Measurements from ENCODE around the gene INSR. TPM values are rescaled to one million over a fixed set of nuclear protein-coding genes. Genes with fewer than 3 reads are reported as not detected.

The INSR gene
- total and polyA plus RNA-seq, 2 experiments from 2014 or later, result 19.2 to 52.1 TPM

DNA sequence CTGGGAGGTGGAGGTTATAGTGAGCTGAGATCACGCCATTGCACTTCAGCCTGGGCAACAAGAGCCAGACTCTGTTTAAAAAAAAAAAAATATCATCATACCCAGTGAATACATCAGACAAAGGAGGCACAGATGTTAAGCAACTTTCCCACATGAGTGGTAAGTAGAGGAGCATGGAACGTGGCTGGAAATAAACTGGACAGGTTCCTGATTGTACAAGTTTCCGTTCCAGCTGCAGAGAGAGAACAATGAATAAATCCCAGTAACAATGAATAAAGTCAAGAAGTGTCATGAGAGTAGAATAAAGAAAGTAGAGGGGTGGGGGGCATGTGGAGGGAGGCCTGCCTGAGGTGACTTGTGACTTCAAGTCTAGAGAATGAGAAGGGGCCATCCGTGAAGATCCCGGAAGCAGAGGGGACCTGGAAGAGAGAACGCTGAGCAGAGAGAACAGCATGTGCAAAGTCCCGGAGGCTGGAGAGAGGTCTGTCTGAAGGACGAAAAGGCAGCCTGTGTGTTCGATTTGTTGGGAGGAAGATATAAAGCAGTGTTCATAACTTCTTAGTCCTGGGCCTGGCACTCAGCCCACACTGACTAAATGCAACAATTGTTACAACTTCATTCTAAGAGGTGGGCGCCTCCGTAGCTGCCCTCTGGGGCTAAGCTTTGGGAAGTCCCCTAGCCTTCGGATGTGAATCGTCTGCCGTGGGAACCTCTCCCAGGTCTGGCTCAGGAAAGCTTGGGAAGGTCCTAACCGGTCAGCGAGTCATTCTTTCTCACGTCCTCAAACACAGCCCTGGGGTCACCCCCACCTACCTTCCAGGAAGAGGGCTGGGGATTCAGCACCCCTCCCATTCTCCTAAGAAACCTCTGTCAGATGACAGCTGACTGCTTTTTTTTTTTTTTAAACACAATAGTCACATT lies 39.2 kb upstream of the INSR start:
- Histone ChIP-seq H3K4me1 (ENCODE audit: insufficient read depth) (no peaks in the 10 kb centered on the region), H4K20me1 (replicated peaks; ENCODE audit: insufficient read depth) (no peaks in the 10 kb centered on the region), H3K9me2 (ENCODE audit: insufficient read depth) (no peaks in the 10 kb centered on the region; the same call in none of the 2 replicates), H3F3A (replicated peaks; ENCODE audit: low read depth) (no peaks in the 10 kb centered on the region), H3K4me2 (no peak overlapping the region), H3K36me3 (ENCODE audit: insufficient read depth) (no peaks in the 10 kb centered on the region), H3K27ac (ENCODE audit: low read depth) (no peak overlapping the region), H3K27me3 (ENCODE audit: insufficient read depth) (no peaks in the 10 kb centered on the region), H2AFZ (no peak overlapping the region), H3K4me3 (no peak overlapping the region), H3K79me2 (replicated peaks; ENCODE audit: insufficient read depth) (no peaks in the 10 kb centered on the region)
- Mint-ChIP-seq H3K9me3 (peaks cover 6% of the 10 kb centered on the region; the same call in 2 of the 3 replicates), H3K4me1 (no peaks in the 10 kb centered on the region), H3K36me3 (ENCODE audit: low read depth) (no peaks in the 10 kb centered on the region), H3K27me3 (ENCODE audit: insufficient read depth, low read depth, poor library complexity) (peaks cover 10% of the 10 kb centered on the region), H3K27ac (no peak overlapping the region), H3K4me3 (no peak overlapping the region)
- TF ChIP-seq, protein P1, sequence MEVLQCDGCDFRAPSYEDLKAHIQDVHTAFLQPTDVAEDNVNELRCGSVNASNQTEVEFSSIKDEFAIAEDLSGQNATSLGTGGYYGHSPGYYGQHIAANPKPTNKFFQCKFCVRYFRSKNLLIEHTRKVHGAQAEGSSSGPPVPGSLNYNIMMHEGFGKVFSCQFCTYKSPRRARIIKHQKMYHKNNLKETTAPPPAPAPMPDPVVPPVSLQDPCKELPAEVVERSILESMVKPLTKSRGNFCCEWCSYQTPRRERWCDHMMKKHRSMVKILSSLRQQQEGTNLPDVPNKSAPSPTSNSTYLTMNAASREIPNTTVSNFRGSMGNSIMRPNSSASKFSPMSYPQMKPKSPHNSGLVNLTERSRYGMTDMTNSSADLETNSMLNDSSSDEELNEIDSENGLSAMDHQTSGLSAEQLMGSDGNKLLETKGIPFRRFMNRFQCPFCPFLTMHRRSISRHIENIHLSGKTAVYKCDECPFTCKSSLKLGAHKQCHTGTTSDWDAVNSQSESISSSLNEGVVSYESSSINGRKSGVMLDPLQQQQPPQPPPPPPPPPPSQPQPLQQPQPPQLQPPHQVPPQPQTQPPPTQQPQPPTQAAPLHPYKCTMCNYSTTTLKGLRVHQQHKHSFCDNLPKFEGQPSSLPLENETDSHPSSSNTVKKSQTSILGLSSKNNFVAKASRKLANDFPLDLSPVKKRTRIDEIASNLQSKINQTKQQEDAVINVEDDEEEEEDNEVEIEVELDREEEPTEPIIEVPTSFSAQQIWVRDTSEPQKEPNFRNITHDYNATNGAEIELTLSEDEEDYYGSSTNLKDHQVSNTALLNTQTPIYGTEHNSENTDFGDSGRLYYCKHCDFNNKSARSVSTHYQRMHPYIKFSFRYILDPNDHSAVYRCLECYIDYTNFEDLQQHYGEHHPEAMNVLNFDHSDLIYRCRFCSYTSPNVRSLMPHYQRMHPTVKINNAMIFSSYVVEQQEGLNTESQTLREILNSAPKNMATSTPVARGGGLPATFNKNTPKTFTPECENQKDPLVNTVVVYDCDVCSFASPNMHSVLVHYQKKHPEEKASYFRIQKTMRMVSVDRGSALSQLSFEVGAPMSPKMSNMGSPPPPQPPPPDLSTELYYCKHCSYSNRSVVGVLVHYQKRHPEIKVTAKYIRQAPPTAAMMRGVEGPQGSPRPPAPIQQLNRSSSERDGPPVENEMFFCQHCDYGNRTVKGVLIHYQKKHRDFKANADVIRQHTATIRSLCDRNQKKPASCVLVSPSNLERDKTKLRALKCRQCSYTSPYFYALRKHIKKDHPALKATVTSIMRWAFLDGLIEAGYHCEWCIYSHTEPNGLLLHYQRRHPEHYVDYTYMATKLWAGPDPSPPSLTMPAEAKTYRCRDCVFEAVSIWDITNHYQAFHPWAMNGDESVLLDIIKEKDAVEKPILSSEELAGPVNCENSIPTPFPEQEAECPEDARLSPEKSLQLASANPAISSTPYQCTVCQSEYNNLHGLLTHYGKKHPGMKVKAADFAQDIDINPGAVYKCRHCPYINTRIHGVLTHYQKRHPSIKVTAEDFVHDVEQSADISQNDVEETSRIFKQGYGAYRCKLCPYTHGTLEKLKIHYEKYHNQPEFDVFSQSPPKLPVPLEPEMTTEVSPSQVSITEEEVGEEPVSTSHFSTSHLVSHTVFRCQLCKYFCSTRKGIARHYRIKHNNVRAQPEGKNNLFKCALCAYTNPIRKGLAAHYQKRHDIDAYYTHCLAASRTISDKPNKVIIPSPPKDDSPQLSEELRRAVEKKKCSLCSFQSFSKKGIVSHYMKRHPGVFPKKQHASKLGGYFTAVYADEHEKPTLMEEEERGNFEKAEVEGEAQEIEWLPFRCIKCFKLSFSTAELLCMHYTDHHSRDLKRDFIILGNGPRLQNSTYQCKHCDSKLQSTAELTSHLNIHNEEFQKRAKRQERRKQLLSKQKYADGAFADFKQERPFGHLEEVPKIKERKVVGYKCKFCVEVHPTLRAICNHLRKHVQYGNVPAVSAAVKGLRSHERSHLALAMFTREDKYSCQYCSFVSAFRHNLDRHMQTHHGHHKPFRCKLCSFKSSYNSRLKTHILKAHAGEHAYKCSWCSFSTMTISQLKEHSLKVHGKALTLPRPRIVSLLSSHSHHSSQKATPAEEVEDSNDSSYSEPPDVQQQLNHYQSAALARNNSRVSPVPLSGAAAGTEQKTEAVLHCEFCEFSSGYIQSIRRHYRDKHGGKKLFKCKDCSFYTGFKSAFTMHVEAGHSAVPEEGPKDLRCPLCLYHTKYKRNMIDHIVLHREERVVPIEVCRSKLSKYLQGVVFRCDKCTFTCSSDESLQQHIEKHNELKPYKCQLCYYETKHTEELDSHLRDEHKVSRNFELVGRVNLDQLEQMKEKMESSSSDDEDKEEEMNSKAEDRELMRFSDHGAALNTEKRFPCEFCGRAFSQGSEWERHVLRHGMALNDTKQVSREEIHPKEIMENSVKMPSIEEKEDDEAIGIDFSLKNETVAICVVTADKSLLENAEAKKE (CRISPR knock-in tag; IDR thresholded peaks at IDR 0.05), result no peak
- TF ChIP-seq, protein P2, sequence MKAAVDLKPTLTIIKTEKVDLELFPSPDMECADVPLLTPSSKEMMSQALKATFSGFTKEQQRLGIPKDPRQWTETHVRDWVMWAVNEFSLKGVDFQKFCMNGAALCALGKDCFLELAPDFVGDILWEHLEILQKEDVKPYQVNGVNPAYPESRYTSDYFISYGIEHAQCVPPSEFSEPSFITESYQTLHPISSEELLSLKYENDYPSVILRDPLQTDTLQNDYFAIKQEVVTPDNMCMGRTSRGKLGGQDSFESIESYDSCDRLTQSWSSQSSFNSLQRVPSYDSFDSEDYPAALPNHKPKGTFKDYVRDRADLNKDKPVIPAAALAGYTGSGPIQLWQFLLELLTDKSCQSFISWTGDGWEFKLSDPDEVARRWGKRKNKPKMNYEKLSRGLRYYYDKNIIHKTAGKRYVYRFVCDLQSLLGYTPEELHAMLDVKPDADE (IDR thresholded peaks at IDR 0.05), result no peak
- TF ChIP-seq EZH2 (IDR thresholded peaks at IDR 0.05; ENCODE audit: low read depth, unreplicated experiment) (no peak), ZNF331 (CRISPR knock-in tag; IDR thresholded peaks at IDR 0.05; ENCODE audit: low read depth) (no peak), NANOG (IDR thresholded peaks at IDR 0.05; ENCODE audit: borderline replicate concordance) (no peak)
- ATAC-seq (no peak), DNase-seq (ENCODE audit: low spot score) (no peak)
